Suprapubic skin (tissue), 3 donors: ENCODE measurements around the gene AP3B1.

Source experiments
- POLR2AphosphoS5 ChIP-seq, 3 donors: sonication (generic); formaldehyde crosslinking; IDR thresholded peaks; one replicate each; pipeline ENCODE4 v1.6.1; 2017; ENCODE audit warnings: antibody characterized with exemption in 3 of 3
- TF ChIP-seq, protein P1 (sequence below), 2 donors: fragments of 200-600 bp in 1 of 2; fragments of 450-650 bp in 1 of 2; sonication (generic) in 1 of 2; IDR thresholded peaks; one replicate each; pipeline ENCODE4 v1.5.1; 2016 to 2019; ENCODE audit warnings: antibody characterized with exemption in 2 of 2, mild to moderate bottlenecking in 1 of 2, moderate library complexity in 1 of 2

GRCh38 chr5:78221964-78222451, 72.5 kb downstream of the AP3B1 start:
- TF ChIP-seq, protein P1, sequence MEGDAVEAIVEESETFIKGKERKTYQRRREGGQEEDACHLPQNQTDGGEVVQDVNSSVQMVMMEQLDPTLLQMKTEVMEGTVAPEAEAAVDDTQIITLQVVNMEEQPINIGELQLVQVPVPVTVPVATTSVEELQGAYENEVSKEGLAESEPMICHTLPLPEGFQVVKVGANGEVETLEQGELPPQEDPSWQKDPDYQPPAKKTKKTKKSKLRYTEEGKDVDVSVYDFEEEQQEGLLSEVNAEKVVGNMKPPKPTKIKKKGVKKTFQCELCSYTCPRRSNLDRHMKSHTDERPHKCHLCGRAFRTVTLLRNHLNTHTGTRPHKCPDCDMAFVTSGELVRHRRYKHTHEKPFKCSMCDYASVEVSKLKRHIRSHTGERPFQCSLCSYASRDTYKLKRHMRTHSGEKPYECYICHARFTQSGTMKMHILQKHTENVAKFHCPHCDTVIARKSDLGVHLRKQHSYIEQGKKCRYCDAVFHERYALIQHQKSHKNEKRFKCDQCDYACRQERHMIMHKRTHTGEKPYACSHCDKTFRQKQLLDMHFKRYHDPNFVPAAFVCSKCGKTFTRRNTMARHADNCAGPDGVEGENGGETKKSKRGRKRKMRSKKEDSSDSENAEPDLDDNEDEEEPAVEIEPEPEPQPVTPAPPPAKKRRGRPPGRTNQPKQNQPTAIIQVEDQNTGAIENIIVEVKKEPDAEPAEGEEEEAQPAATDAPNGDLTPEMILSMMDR (IDR thresholded peaks at IDR 0.05) = no peak
- no peak for TF ChIP-seq POLR2AphosphoS5 (IDR thresholded peaks at IDR 0.05)
